Right kidney (tissue), 1 donor: Measurements from ENCODE around the gene POU2F1.
"Not testable (repeated sequence)": the region's sequence is repeated elsewhere in the genome, so short reads cannot be mapped to it uniquely, and the experiment has no call there.

Source experiments
- DNase-seq: peaks from one replicate; pipeline ENCODE4 v3.0.0-alpha.2; 2016

The POU2F1 gene

GRCh38 chr1:167205306-167206050 lies 15.2 kb upstream of the POU2F1 start:
- DNase-seq, result not testable (repeated sequence)

GRCh38 chr1:167206166-167206835 lies 14.4 kb upstream of the POU2F1 start:
- DNase-seq, result no peak

DNA sequence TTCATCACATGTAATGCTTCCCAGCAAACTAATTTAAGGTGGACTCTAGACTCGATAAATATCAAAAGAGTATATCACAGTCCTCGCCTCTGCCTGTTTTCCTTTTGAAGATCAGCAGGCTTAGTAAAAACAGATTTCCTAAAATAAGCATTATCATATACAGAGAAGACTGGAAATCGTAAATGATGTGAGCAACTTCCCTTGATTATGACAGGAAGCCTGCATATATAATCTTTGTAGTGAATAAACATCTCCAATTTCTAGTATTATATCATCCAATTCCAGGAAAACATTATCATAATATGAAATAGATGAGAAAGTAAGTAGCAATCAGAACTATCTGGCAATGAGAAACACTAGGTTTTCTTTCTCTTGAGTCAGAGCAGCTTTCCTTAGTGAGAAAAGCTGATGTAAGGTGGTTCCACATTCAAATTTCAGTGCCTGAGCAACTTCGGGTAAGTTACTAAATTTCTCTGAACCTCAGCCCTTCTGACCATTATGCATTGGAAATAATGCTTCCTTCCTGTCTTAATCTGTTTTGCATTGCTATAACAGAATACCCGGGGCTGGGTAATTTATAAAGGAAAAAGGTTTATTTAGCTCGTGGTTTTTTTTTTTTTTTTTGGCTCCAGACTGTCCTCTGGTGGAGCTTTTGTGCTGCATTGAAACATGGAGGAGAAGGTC lies 12.6 kb upstream of the POU2F1 start:
- DNase-seq, result no peak

DNA sequence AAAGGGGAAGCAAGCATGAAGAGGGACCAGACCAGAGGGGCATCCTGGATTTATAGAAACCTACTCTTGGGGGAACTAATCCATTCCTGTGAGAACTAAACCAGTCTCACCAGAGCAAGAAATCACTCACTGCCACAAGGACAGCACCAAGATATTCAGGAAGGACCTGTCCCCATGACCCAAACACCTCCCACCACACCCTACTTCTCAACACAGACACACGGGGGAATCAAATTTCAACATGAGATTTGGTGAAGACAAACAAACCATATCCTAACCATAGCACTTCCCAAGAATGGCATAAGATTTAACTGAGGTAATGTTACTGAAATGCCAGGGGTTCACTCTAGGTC lies 12.1 kb upstream of the POU2F1 start:
- DNase-seq, result no peak

DNA sequence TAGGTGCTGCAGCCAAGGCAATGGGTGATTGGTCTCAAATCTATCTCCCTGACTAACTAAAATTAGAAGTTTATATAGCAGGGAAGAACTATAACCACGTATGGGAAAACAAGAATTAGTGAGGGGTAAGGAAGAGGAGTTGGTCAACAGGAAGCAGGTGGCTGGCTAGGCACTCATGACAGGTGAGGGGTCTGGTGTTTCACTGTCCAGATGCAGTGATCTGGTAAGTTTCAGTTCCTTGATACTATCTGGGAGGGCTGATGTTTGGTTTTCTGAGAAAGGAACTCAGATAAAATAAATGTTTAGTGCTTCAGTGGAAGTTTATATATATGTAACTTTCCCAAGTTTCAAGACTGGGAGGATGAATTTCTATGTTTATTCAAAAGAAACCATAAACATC lies 11.6 kb upstream of the POU2F1 start:
- DNase-seq, result no peak

GRCh38 chr1:167210966-167211674 lies 9.6 kb upstream of the POU2F1 start:
- DNase-seq, result no peak

- no peak for DNase-seq
These were observed 8.7 kb upstream of the POU2F1 start for GRCh38 chr1:167212025-167212424.

- DNase-seq, result no peak
These were observed 3.9 kb upstream of the POU2F1 start for GRCh38 chr1:167216809-167217208.

DNA sequence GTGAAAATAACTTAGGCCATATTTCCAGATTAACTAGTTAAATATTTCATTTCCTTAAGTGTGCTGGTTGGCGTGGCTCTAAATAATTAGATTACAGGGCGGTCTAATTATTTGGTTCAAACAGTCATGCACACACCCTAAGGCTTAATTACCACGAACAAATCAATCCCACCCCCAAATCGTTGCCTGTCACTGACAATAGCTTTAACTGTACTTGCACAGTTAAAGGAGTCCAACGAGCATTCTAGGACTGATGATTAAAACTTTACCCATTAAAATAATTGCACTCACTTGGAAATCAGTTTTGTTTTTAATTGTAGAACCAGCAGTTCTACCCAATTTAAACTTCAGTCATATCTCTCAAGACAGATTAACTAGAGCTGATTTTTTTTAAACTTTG lies 1.5 kb upstream of the POU2F1 start:
- DNase-seq, result peak; percentile 15

GRCh38 chr1:167219646-167220536 lies 795 bp upstream of the POU2F1 start:
- peak; percentile 94 for DNase-seq

DNA sequence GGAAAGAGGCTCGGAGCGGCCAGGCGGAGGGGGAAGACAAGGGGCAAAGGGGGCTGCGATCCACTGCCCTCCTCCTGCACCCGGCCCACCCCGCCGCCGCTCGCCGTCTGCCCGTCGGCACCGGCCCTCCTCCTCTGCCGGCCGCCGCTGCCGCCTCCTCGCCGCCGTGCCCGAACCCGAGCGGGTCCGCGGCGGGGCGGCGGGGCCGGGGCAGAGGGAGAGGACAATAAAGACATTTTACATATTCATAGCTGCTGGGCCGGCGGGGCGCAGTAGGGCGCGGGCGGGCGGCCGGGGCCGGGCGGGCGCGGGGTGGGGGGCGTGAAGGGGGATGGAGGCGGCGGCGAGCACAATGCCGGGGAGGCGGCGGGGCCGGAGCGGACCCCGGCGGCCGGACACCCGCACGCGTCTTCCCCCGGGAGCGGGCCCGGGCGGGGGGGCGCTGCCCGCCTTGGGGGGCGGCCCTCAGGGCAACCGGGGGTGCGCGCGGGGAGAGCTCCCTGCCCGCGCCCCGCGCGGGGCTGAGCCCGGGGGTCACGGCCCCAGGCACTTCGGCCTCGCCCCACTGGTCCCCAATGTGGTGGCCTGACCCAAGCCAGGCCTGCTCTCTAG lies 546 bp downstream of the POU2F1 start:
- no peak for DNase-seq

- DNase-seq, result peak; percentile 85
These were observed 1.3 kb downstream of the POU2F1 start for GRCh38 chr1:167221738-167222610.

- DNase-seq, result peak; percentile 34
These were observed 2.7 kb downstream of the POU2F1 start for GRCh38 chr1:167223144-167224103.

DNA sequence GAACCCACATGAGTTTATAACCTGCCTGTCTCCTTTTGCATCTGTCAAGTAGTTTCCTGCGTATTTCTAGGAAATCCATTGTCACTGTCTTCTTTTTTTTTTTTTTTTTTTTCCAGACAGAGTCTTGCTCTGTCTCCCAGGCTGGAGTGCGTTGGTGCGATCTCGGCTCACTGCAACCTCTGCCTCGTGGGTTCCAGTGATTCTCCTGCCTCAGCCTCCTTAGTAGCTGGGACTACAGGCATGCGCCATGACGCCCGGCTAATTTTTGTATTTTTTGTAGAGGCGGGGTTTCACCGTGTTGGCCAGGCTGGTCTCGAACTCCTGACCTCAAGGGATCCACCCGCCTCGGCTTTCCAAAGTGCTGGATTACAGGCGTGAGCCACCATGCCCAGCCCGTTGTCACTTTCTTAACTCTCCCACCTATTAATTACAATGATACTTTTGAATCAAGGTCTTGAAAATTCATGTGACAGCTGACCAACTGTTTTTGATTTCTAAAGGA lies 4.1 kb downstream of the POU2F1 start:
- DNase-seq, result not testable (repeated sequence)

DNA sequence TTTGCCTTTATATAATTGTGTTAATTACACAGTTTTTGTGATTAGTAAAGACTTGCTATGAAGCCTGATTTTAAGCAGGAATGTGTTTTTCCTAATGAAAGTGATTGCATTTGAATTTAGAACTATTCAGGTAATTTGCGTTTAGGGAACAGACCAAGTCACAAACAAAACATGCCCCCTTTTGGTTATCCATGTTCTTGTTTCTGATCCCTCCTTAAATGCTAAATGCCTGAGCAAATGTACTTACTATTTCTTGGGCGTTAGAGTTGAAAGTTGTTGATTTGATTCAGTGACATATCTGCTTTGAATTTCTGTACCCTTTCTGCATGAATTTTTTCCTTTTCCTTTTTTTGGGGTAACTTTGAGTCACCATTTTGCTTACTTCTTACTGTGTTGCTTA lies 5.2 kb downstream of the POU2F1 start:
- DNase-seq, result no peak

GRCh38 chr1:167227934-167228378 lies 7.3 kb downstream of the POU2F1 start:
- no peak for DNase-seq

- DNase-seq, result no peak
These were observed 9.2 kb downstream of the POU2F1 start for GRCh38 chr1:167229719-167230385.

DNA sequence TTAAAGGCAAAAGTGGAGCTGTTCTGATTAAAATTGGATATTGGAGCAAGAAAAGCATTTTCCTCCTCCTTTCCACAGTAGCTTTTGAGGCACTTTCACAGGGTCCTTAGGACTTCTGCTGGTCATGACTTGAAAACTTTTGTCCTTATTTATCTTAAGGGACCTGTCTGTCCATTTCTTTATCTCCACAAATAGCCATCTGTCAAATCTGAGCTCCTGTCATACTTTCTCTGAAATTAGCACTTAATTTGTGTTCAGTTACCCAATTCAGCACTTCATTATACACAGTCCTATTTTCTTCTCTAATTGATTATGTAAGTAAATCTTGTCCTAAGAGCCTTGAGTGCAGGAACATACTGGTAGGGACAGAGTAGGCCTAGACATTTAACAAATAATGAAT lies 9.8 kb downstream of the POU2F1 start:
- no peak for DNase-seq
